Endodermal cell (in vitro differentiated cells): ENCODE measurements around the gene LCE1D. TPM values are rescaled to one million over a fixed set of nuclear protein-coding genes. Genes with fewer than 3 reads are reported as not detected.

ENCODE experiments used
- DNase-seq: peaks from one replicate; pipeline ENCODE4 v3.0.0-alpha.2; 2017
- H3K27ac ChIP-seq: 2 replicates; pipeline ENCODE4 v1.5.1; 2013; ENCODE audit warnings: mild to moderate bottlenecking, low read depth, low read length, moderate library complexity
- H3K27me3 ChIP-seq: 2 replicates; pipeline ENCODE4 v1.6.1; 2013; ENCODE audit warnings: mild to moderate bottlenecking, low read length, moderate library complexity; ENCODE audit not compliant: insufficient read depth, control insufficient read depth, poor library complexity, severe bottlenecking
- H3K36me3 ChIP-seq: 2 replicates; pipeline ENCODE4 v1.7.0; 2013; ENCODE audit warnings: mild to moderate bottlenecking, low read length, moderate library complexity; ENCODE audit not compliant: control insufficient read depth, insufficient read depth
- H3K4me1 ChIP-seq: one replicate; pipeline ENCODE4 v1.7.0; 2013; ENCODE audit warnings: low read length; ENCODE audit not compliant: control insufficient read depth, insufficient read depth
- H3K4me3 ChIP-seq: 2 replicates; pipeline ENCODE4 v1.5.1; 2013; ENCODE audit warnings: mild to moderate bottlenecking, low read length, moderate library complexity
- H3K9ac ChIP-seq: 2 replicates; pipeline ENCODE4 v1.6.1; 2013; ENCODE audit warnings: mild to moderate bottlenecking, low read length, moderate library complexity; ENCODE audit not compliant: poor library complexity, severe bottlenecking; ENCODE audit errors: extremely low read depth
- H3K9me3 ChIP-seq: 2 replicates; pipeline ENCODE4 v1.6.1; 2013; ENCODE audit warnings: mild to moderate bottlenecking, low read length, moderate library complexity; ENCODE audit not compliant: control insufficient read depth
- H3K27ac Mint-ChIP-seq: 2 replicates; pipeline ENCODE4 v1.8.0; 2020; ENCODE audit warnings: mixed read lengths
- H3K27me3 Mint-ChIP-seq: 2 replicates; pipeline ENCODE4 v1.8.0; 2021; ENCODE audit warnings: mild to moderate bottlenecking, mixed read lengths; ENCODE audit not compliant: insufficient read depth
- H3K36me3 Mint-ChIP-seq: 2 replicates; pipeline ENCODE4 v1.8.0; 2020; ENCODE audit warnings: low read depth, mixed read lengths
- H3K4me1 Mint-ChIP-seq: 2 replicates; pipeline ENCODE4 v1.8.0; 2020; ENCODE audit warnings: mixed read lengths
- H3K4me3 Mint-ChIP-seq: 2 replicates; pipeline ENCODE4 v1.8.0; 2020; ENCODE audit warnings: mild to moderate bottlenecking, moderate library complexity, mixed read lengths
- H3K9me3 Mint-ChIP-seq: 2 replicates; pipeline ENCODE4 v1.8.0; 2020; ENCODE audit warnings: mild to moderate bottlenecking, mixed read lengths
- WGBS, 2 experiments: methylation state at CpG; one replicate each; pipeline versions ENCODE4 v1.1.5 to v1.1.7; 2013; ENCODE audit warnings: missing lambda C conversion rate in 2 of 2, mixed read lengths in 1 of 2; ENCODE audit not compliant: insufficient coverage in 1 of 2, insufficient read length in 1 of 2; 5-methylcytosine and 5-hydroxymethylcytosine counted together
- total RNA-seq, 2 donors: library from RNA; stranded (reverse); fragmentation: NEBNext Ultra II Directional in 1 of 2; extraction: Animal tissue kit (Norgen Biotek cat#: 25700) in 1 of 2; gene quantifications; 2 replicates in 1 of 2; 3 replicates in 1 of 2; pipeline ENCODE4 v1.2.1, GENCODE V29; 2021
- TF ChIP-seq, protein P1 (sequence below): fragments of 200-600 bp; sonication (generic); conservative IDR thresholded peaks from 2 replicates; pipeline ENCODE4 v1.5.0; 2021; ENCODE audit warnings: antibody characterized with exemption, mild to moderate bottlenecking

Gene LCE1D
- total RNA-seq, 2 donors from 2014 or later = not detected

DNA sequence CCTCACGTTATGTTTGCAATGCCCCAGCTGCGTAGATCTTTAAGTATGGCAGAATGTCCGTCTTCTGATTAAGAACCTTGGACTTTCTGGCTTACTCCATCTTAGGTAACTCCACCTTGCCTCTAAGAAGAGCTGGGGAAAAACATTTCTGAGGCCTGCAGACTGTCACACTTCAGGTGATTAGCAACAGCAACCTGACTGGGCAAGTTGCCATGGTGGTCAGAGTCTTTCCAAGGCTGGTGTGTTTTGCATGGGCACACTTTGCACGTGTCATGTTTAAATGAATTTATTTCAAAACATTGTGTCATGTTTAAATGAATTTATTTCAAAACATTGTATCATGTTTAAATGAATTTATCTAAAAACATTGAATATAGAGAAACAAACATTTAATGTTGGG lies 37.9 kb upstream of the LCE1D start:
- Mint-ChIP-seq H3K27me3 (no peaks in the 10 kb centered on the region), H3K36me3 (peaks cover 3% of the 10 kb centered on the region), H3K9me3 (peaks cover 93% of the 10 kb centered on the region), H3K4me1 (no peaks in the 10 kb centered on the region), H3K27ac (no peak overlapping the region), H3K4me3 (no peak overlapping the region)
- no peak overlapping the region for H3K4me3 ChIP-seq
- TF ChIP-seq, protein P1, sequence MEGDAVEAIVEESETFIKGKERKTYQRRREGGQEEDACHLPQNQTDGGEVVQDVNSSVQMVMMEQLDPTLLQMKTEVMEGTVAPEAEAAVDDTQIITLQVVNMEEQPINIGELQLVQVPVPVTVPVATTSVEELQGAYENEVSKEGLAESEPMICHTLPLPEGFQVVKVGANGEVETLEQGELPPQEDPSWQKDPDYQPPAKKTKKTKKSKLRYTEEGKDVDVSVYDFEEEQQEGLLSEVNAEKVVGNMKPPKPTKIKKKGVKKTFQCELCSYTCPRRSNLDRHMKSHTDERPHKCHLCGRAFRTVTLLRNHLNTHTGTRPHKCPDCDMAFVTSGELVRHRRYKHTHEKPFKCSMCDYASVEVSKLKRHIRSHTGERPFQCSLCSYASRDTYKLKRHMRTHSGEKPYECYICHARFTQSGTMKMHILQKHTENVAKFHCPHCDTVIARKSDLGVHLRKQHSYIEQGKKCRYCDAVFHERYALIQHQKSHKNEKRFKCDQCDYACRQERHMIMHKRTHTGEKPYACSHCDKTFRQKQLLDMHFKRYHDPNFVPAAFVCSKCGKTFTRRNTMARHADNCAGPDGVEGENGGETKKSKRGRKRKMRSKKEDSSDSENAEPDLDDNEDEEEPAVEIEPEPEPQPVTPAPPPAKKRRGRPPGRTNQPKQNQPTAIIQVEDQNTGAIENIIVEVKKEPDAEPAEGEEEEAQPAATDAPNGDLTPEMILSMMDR = no peak
- no peaks in the 10 kb centered on the region for H3K4me1 ChIP-seq
- no peak overlapping the region for H3K9ac ChIP-seq
- no peaks in the 10 kb centered on the region for H3K36me3 ChIP-seq
- H3K27me3 ChIP-seq = no peaks in the 10 kb centered on the region
- no peak for DNase-seq
- 50 to 75% methylated on average over 3 to 4 of the region's 4 CpGs for WGBS, 2 experiments
- H3K27ac ChIP-seq = no peak overlapping the region
- peaks cover 54% of the 10 kb centered on the region for H3K9me3 ChIP-seq

DNA sequence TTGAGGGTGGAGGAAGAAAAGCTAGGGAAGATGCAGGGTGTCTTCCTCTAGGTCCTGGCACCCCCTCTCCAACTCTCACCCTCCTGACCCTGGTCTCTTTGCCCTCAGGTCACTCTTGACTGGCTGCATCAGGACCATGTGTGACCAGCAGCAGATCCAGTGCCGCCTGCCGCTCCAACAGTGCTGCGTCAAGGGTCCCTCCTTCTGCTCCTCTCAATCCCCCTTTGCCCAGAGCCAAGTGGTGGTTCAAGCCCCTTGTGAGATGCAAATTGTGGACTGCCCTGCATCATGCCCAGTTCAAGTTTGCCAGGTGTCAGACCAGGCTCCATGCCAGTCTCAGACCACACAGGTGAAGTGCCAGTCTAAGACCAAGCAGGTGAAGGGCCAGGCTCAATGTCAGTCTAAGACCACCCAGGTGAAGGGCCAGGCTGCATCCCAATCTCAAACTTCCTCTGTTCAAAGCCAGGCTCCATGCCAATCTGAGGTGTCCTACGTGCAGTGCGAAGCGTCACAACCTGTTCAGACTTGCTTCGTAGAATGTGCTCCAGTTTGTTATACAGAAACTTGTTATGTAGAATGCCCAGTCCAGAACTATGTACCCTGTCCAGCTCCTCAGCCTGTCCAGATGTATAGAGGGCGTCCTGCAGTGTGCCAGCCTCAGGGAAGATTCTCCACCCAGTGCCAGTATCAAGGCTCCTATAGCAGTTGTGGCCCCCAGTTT lies 36.9 kb upstream of the LCE1D start:
- Histone ChIP-seq H3K4me3 (no peak overlapping the region), H3K27ac (no peak overlapping the region), H3K36me3 (no peaks in the 10 kb centered on the region), H3K4me1 (no peaks in the 10 kb centered on the region), H3K27me3 (no peaks in the 10 kb centered on the region), H3K9me3 (peaks cover 55% of the 10 kb centered on the region), H3K9ac (no peak overlapping the region)
- H3K9me3 Mint-ChIP-seq = peaks cover 92% of the 10 kb centered on the region
- WGBS, 2 experiments = 68 to 74% methylated on average over 6 to 8 of the region's 8 CpGs
- H3K4me3 Mint-ChIP-seq = no peak overlapping the region
- no peaks in the 10 kb centered on the region for H3K4me1 Mint-ChIP-seq
- DNase-seq = no peak
- peaks cover 3% of the 10 kb centered on the region for H3K36me3 Mint-ChIP-seq
- no peaks in the 10 kb centered on the region for H3K27me3 Mint-ChIP-seq
- H3K27ac Mint-ChIP-seq = no peak overlapping the region
- TF ChIP-seq, protein P1 = no peak

DNA sequence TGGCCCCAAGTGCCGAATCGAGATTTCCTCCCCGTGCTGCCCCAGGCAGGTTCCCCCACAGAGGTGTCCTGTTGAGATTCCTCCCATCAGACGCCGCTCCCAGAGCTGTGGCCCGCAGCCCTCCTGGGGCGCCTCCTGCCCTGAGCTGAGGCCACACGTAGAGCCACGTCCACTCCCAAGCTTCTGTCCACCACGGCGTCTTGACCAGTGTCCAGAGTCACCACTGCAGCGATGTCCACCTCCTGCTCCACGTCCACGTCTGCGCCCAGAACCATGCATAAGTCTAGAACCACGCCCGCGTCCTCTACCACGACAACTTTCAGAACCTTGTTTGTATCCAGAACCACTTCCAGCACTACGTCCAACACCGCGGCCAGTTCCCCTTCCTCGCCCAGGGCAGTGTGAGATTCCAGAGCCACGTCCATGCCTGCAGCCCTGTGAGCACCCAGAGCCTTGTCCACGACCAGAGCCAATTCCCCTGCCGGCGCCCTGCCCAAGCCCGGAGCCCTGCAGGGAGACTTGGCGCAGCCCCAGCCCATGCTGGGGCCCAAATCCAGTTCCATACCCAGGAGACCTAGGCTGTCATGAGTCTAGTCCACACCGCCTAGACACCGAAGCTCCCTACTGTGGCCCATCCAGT lies 35.9 kb upstream of the LCE1D start:
- no peak overlapping the region for H3K27ac Mint-ChIP-seq
- H3K4me1 Mint-ChIP-seq = no peaks in the 10 kb centered on the region
- no peak for DNase-seq
- Histone ChIP-seq H3K9ac (no peak overlapping the region), H3K36me3 (no peaks in the 10 kb centered on the region), H3K27me3 (no peaks in the 10 kb centered on the region), H3K4me1 (no peaks in the 10 kb centered on the region), H3K27ac (no peak overlapping the region), H3K9me3 (peaks cover 50% of the 10 kb centered on the region), H3K4me3 (no peak overlapping the region)
- WGBS, 2 experiments = 87 to 89% methylated on average over 26 to 31 of the region's 31 CpGs
- H3K4me3 Mint-ChIP-seq = no peak overlapping the region
- H3K36me3 Mint-ChIP-seq = peaks cover 3% of the 10 kb centered on the region
- H3K27me3 Mint-ChIP-seq = no peaks in the 10 kb centered on the region
- TF ChIP-seq, protein P1 = no peak
- peaks cover 91% of the 10 kb centered on the region for H3K9me3 Mint-ChIP-seq
